Spinal cord (tissue), 10 donors: ENCODE data around the gene SLIT1. TPM values are rescaled to one million over a fixed set of nuclear protein-coding genes. Genes with fewer than 3 reads are reported as not detected.

Source experiments
- DNase-seq, 6 donors: peaks; one replicate each; pipeline versions ENCODE4 v3.0.0 to v3.0.0-alpha.2; 2013 to 2015; ENCODE audit warnings: low spot score in 6 of 6, low read depth in 4 of 6
- H3K27ac ChIP-seq: one replicate; pipeline ENCODE4 v1.5.1; 2013; ENCODE audit warnings: low read depth, low read length, control low read depth
- H3K27me3 ChIP-seq: one replicate; pipeline ENCODE4 v1.6.1; 2013; ENCODE audit warnings: low read length; ENCODE audit not compliant: control insufficient read depth, insufficient read depth
- H3K36me3 ChIP-seq: one replicate; pipeline ENCODE4 v1.6.1; 2013; ENCODE audit warnings: low read length; ENCODE audit not compliant: control insufficient read depth, insufficient read depth
- H3K4me1 ChIP-seq: one replicate; pipeline ENCODE4 v1.6.1; 2013; ENCODE audit warnings: low read length; ENCODE audit not compliant: control insufficient read depth, insufficient read depth
- H3K4me3 ChIP-seq: one replicate; pipeline ENCODE4 v1.5.1; 2013; ENCODE audit warnings: low read depth, low read length, control low read depth
- H3K9me3 ChIP-seq: one replicate; pipeline ENCODE4 v1.6.1; 2013; ENCODE audit warnings: low read length; ENCODE audit not compliant: control insufficient read depth, insufficient read depth
- WGBS: methylation state at CpG from one replicate; pipeline ENCODE4 v1.1.5; 2013; ENCODE audit warnings: missing lambda C conversion rate; ENCODE audit not compliant: insufficient coverage; 5-methylcytosine and 5-hydroxymethylcytosine counted together
- polyA plus RNA-seq, 2 donors: library from polyadenylated mRNA; unstranded; fragments of 120-200 nt; gene quantifications; one replicate each; pipeline ENCODE4 v1.2.1, GENCODE V29; 2013; ENCODE audit not compliant: insufficient read length in 2 of 2
- total RNA-seq, 2 donors: library from RNA; depleted of rRNA in 1 of 2; stranded (reverse); fragments of 120-200 nt in 1 of 2; fragments of >200 nt in 1 of 2; gene quantifications; one replicate each; pipeline versions ENCODE4 v1.2.3 to v1.2.4, GENCODE V29; 2013 to 2014
- donor health status: healthy.

SLIT1 gene
- total and polyA plus RNA-seq, 4 donors = 23.1 to 237 (median 122) TPM

DNA sequence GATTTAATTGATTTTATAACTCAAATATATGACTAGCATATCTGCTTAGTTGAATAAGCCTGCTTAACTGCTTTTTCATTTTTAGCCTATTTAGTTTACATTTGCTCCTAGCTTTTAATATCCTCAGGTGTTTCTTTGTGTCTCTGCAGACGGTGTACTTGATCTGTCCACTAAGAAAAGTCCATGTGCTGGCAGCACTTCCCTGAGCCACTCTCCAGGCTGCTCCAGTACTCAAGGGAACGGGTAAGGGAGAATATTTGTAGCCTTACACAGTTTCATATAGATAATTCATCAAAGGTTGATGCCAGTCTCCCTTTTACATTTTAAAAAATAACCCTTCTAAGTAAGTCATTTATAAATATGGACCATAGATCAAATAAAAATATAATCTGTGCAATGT is 233.8 kb downstream of the SLIT1 start:
- Histone ChIP-seq H3K4me1 (no peaks in the 10 kb centered on the region), H3K27me3 (no peaks in the 10 kb centered on the region), H3K4me3 (no peak overlapping the region), H3K36me3 (peaks cover 12% of the 10 kb centered on the region), H3K27ac (no peak overlapping the region), H3K9me3 (no peaks in the 10 kb centered on the region)
- WGBS = no CpG with 5 or more reads among the region's 2 CpGs
- no peak for DNase-seq

DNA sequence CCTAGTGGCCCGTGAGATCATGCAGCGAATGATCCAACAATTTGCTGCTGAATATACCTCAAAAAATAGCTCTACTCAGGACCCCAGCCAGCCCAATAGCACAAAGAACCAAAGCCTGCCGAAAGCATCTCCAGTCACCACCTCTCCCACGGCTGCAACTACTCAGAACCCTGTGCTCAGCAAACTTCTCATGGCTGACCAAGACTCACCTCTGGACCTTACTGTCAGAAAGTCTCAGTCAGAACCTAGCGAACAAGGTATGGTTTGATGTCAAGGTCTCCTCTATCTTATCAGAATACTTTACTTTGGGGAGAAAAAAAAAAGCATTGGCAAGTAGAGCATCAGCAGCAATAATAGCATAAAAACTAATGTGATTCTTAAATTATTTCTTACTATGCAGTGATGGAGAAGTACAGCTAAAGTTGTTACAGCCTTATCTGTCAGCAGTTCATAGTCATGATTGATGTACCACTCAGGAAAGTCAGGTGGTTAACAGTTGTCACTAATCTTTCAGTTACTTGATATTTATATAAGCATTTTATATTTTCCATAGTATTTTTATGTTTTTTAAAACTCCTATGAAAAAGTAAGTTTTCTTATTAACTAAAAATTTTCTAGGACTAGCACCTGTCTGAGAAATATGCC is 236.6 kb downstream of the SLIT1 start:
- 82% methylated on average over 2 of the region's 5 CpGs for WGBS

More for the DNA sequence above, 236.6 kb downstream of the SLIT1 start:
- Histone ChIP-seq H3K9me3 (no peaks in the 10 kb centered on the region), H3K27ac (no peak overlapping the region), H3K4me1 (no peaks in the 10 kb centered on the region), H3K27me3 (no peaks in the 10 kb centered on the region), H3K4me3 (no peak overlapping the region), H3K36me3 (peaks cover 4% of the 10 kb centered on the region)
- DNase-seq = no peak

Other genes starting within 250 kb of the SLIT1 start
- gene ARHGAP19, start 106.7 kb upstream of the SLIT1 start, total RNA-seq = 10 to 100 TPM; 17.4 to 35.5 TPM
- 10 to 100 TPM; 11.6 to 16.4 TPM for gene ARHGAP19, start 106.7 kb upstream of the SLIT1 start, polyA plus RNA-seq
- gene FRAT1, start 133.3 kb upstream of the SLIT1 start, total RNA-seq = 1 to 10 TPM; 2.6 to 3.0 TPM
- 1 to 10 TPM; 7.3 to 8.1 TPM for gene FRAT1, start 133.3 kb upstream of the SLIT1 start, polyA plus RNA-seq
- gene FRAT2, start 148.8 kb upstream of the SLIT1 start, total RNA-seq = 10 to 100 TPM in 1 of 2 donors, 1 to 10 TPM in 1; 8.1 to 10.5 TPM
- gene FRAT2, start 148.8 kb upstream of the SLIT1 start, polyA plus RNA-seq = 10 to 100 TPM; 11.2 to 11.6 TPM
- gene RRP12, start 215.4 kb upstream of the SLIT1 start, total RNA-seq = 10 to 100 TPM in 1 of 2 donors, 1 to 10 TPM in 1; 9.7 to 18.0 TPM
- 10 to 100 TPM; 20.9 to 28.3 TPM for gene RRP12, start 215.4 kb upstream of the SLIT1 start, polyA plus RNA-seq
- gene PGAM1, start 240.2 kb upstream of the SLIT1 start, total RNA-seq = 100 to 1,000 TPM; 217 to 302 TPM
- 100 to 1,000 TPM; 381 to 404 TPM for gene PGAM1, start 240.2 kb upstream of the SLIT1 start, polyA plus RNA-seq